Neutrophil (primary cell): Measurements from ENCODE around the gene DDX25.

ENCODE experiments used
- H3K27ac ChIP-seq: fragments of 200-600 bp; sonication (generic); 2 replicates; pipeline ENCODE4 v1.5.1; 2016; ENCODE audit warnings: mild to moderate bottlenecking, moderate library complexity
- H3K27me3 ChIP-seq: fragments of 200-600 bp; sonication (generic); 2 replicates; pipeline ENCODE4 v1.6.0; 2016; ENCODE audit warnings: mild to moderate bottlenecking
- H3K36me3 ChIP-seq: fragments of 200-600 bp; sonication (generic); 2 replicates; pipeline ENCODE4 v1.5.1; 2017
- H3K4me1 ChIP-seq, 2 experiments: fragments of 200-600 bp in 1 of 2; sonication (generic) in 1 of 2; 1 replicate in 1 of 2; 2 replicates in 1 of 2; pipeline versions ENCODE4 v1.5.1 to v1.6.1; 2013 to 2016; ENCODE audit warnings: low read depth in 1 of 2, low read length in 1 of 2, mild to moderate bottlenecking in 1 of 2, moderate library complexity in 1 of 2; ENCODE audit not compliant: control insufficient read depth in 1 of 2, insufficient read depth in 1 of 2
- H3K4me3 ChIP-seq, 2 experiments: fragments of 200-600 bp in 1 of 2; sonication (generic) in 1 of 2; 1 replicate in 1 of 2; 2 replicates in 1 of 2; pipeline ENCODE4 v1.5.1; 2013 to 2016; ENCODE audit warnings: low read depth in 1 of 2, low read length in 1 of 2, mild to moderate bottlenecking in 1 of 2, moderate library complexity in 1 of 2
- H3K9me3 ChIP-seq: fragments of 200-600 bp; sonication (generic); 2 replicates; pipeline ENCODE4 v1.5.1; 2016
- CTCF ChIP-seq: fragments of 200-600 bp; sonication (generic); IDR thresholded peaks from 2 replicates; pipeline ENCODE4 v1.5.1; 2016; ENCODE audit warnings: antibody characterized with exemption

DDX25 gene

GRCh38 chr11:125929445-125930075 lies 25.3 kb downstream of the DDX25 start:
- Histone ChIP-seq H3K27ac (no peak overlapping the region), H3K27me3 (no peaks in the 10 kb centered on the region)
- TF ChIP-seq CTCF = no peak

DNA sequence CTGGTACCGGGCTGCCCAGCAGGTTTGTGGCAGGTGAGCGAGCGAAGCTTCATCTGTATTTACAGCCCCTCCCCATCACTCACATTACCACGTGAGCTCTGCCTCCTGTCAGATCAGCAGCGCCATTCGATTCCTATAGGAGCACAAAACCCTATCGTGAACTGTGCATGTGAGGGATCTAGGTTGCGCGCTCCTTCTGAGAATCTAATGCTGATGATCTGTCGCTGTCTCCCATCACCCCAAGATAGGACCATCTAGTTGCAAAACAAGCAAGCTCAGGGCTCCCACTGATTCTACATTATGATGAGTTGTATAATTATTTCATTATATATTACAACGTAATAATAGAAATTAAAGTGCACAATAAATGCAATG lies 25.8 kb downstream of the DDX25 start:
- Histone ChIP-seq H3K27me3 (no peaks in the 10 kb centered on the region), H3K4me3 (no peak overlapping the region), H3K9me3 (no peaks in the 10 kb centered on the region), H3K36me3 (no peaks in the 10 kb centered on the region), H3K4me1 (peaks cover 0 to 6% of the 10 kb centered on the region in 2 experiments), H3K27ac (no peak overlapping the region)
- TF ChIP-seq CTCF = no peak

More at GRCh38 chr11:125929445-125930075, 25.3 kb downstream of the DDX25 start:
- Histone ChIP-seq H3K36me3 (no peaks in the 10 kb centered on the region), H3K4me3 (no peak overlapping the region), H3K4me1 (peaks cover 0 to 6% of the 10 kb centered on the region in 2 experiments), H3K9me3 (no peaks in the 10 kb centered on the region)

GRCh38 chr11:125931116-125931515 lies 26.8 kb downstream of the DDX25 start:
- peaks cover 0 to 6% of the 10 kb centered on the region in 2 experiments for H3K4me1 ChIP-seq
- H3K27ac ChIP-seq = no peak overlapping the region
- H3K4me3 ChIP-seq = no peak overlapping the region
- H3K9me3 ChIP-seq = no peaks in the 10 kb centered on the region
- no peak for TF ChIP-seq CTCF
- H3K36me3 ChIP-seq = no peaks in the 10 kb centered on the region
- no peaks in the 10 kb centered on the region for H3K27me3 ChIP-seq

GRCh38 chr11:125931668-125932067 lies 27.4 kb downstream of the DDX25 start:
- TF ChIP-seq CTCF = no peak
- Histone ChIP-seq H3K27ac (no peak overlapping the region), H3K27me3 (no peaks in the 10 kb centered on the region), H3K36me3 (no peaks in the 10 kb centered on the region), H3K4me3 (no peak overlapping the region), H3K4me1 (peaks cover 0 to 6% of the 10 kb centered on the region in 2 experiments), H3K9me3 (no peaks in the 10 kb centered on the region)

DNA sequence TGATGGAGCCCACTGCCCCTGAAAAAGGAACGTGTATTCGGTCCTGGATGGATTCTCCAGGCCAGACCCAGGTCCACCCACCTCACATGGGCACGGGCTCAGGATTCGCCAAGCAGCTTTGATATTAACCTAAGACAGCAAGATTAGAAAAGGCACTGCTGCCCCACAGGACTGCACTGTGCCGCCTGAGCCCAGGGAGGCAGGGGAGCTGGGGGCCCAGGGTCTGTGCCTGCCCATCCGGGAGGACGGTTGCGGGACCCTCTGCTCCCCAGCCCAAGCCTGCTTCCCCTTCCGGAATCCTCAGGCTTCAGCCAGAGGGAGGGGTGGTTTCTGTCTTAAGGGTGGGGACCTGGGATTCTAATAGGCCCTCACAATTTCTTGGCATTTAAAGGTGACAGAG lies 28.0 kb downstream of the DDX25 start:
- Histone ChIP-seq H3K36me3 (no peaks in the 10 kb centered on the region), H3K4me1 (peaks cover 0 to 6% of the 10 kb centered on the region in 2 experiments), H3K27ac (no peak overlapping the region), H3K27me3 (no peaks in the 10 kb centered on the region), H3K9me3 (no peaks in the 10 kb centered on the region), H3K4me3 (no peak overlapping the region)
- no peak for TF ChIP-seq CTCF
